ENCODE results near the gene SQSTM1.
A peak's percentile ranks its signal among the peaks of the same experiment; 100 is the strongest.
"Not testable (repeated sequence)": the region's sequence is repeated elsewhere in the genome, so short reads cannot be mapped to it uniquely, and the experiment has no call there.

SQSTM1 gene

GRCh38 chr5:179783128-179783527 is 37.6 kb upstream of the SQSTM1 start:
- Histone ChIP-seq H3K9ac (ENCODE audit: low read length) (no peak overlapping the region), H2BK5ac (ENCODE audit: low read depth, low read length, poor library complexity, severe bottlenecking) (no peak overlapping the region), H3K4ac (ENCODE audit: low read depth in 1 of 2, low read length in 2 of 2) (no peak overlapping the region), H4K91ac (ENCODE audit: low read length) (no peak overlapping the region), H2BK120ac (ENCODE audit: low read depth, low read length) (no peak overlapping the region), H3K27me3 (ENCODE audit: control insufficient read depth in 1 of 2, insufficient read depth in 1 of 2, low read length in 2 of 2) (no peaks in the 10 kb centered on the region), H2BK12ac (ENCODE audit: low read length in 2 of 2) (no peak overlapping the region), H3K18ac (ENCODE audit: low read depth in 1 of 2, low read length in 2 of 2) (no peak overlapping the region), H3K36me3 (ENCODE audit: control insufficient read depth in 1 of 2, insufficient read depth in 2 of 2, low read depth in 1 of 2, low read length in 2 of 2) (peaks cover 24 to 25% of the 10 kb centered on the region in 2 experiments), H3K14ac (ENCODE audit: low read length in 2 of 2) (no peak overlapping the region), H3K4me1 (ENCODE audit: control insufficient read depth, insufficient read depth, low read depth, low read length) (peaks cover 1% of the 10 kb centered on the region), H3K4me2 (ENCODE audit: low read length, poor library complexity, severe bottlenecking) (no peak overlapping the region), H3K79me1 (replicated peaks; ENCODE audit: low read length, poor library complexity, severe bottlenecking) (peaks cover under 1% of the 10 kb centered on the region), H3K27ac (ENCODE audit: low read length, poor library complexity, severe bottlenecking) (no peak overlapping the region), H3K9me3 (ENCODE audit: control insufficient read depth, low read length) (no peaks in the 10 kb centered on the region), H2BK15ac (ENCODE audit: low read depth, poor library complexity, severe bottlenecking) (no peak overlapping the region), H2AK5ac (ENCODE audit: low read length, severe bottlenecking) (no peak overlapping the region), H4K8ac (ENCODE audit: low read length) (no peak overlapping the region), H3K23ac (ENCODE audit: low read length in 2 of 2) (no peak overlapping the region), H3K4me3 (ENCODE audit: insufficient read depth in 1 of 2, low read depth in 1 of 2, low read length in 2 of 2) (no peak overlapping the region), H2AFZ (ENCODE audit: low read depth, low read length) (no peak overlapping the region)
- WGBS = 97% methylated on average over 9 of the region's 9 CpGs
- DNase-seq = no peak

- Histone ChIP-seq H3K14ac (ENCODE audit: low read length in 2 of 2) (no peak overlapping the region), H4K91ac (ENCODE audit: low read length) (no peak overlapping the region), H3K4me1 (ENCODE audit: control insufficient read depth, insufficient read depth, low read depth, low read length) (no peaks in the 10 kb centered on the region), H2BK15ac (ENCODE audit: low read depth, poor library complexity, severe bottlenecking) (no peak overlapping the region), H2AFZ (ENCODE audit: low read depth, low read length) (no peak overlapping the region), H3K18ac (ENCODE audit: low read depth in 1 of 2, low read length in 2 of 2) (no peak overlapping the region), H3K27me3 (ENCODE audit: control insufficient read depth in 1 of 2, insufficient read depth in 1 of 2, low read length in 2 of 2) (no peaks in the 10 kb centered on the region), H3K36me3 (ENCODE audit: control insufficient read depth in 1 of 2, insufficient read depth in 2 of 2, low read depth in 1 of 2, low read length in 2 of 2) (peaks cover 0 to 5% of the 10 kb centered on the region in 2 experiments), H4K8ac (ENCODE audit: low read length) (no peak overlapping the region), H3K9me3 (ENCODE audit: control insufficient read depth, low read length) (no peaks in the 10 kb centered on the region), H2BK120ac (ENCODE audit: low read depth, low read length) (no peak overlapping the region), H3K79me1 (replicated peaks; ENCODE audit: low read length, poor library complexity, severe bottlenecking) (no peaks in the 10 kb centered on the region), H3K27ac (ENCODE audit: low read length, poor library complexity, severe bottlenecking) (no peak overlapping the region), H3K4ac (ENCODE audit: low read depth in 1 of 2, low read length in 2 of 2) (no peak overlapping the region), H3K9ac (ENCODE audit: low read length) (no peak overlapping the region), H2BK5ac (ENCODE audit: low read depth, low read length, poor library complexity, severe bottlenecking) (no peak overlapping the region), H2AK5ac (ENCODE audit: low read length, severe bottlenecking) (no peak overlapping the region), H3K4me2 (ENCODE audit: low read length, poor library complexity, severe bottlenecking) (no peak overlapping the region), H2BK12ac (ENCODE audit: low read length in 2 of 2) (peak overlapping the region in 1 of 2 experiments; percentile 47), H3K23ac (ENCODE audit: low read length in 2 of 2) (no peak overlapping the region), H3K4me3 (ENCODE audit: insufficient read depth in 1 of 2, low read depth in 1 of 2, low read length in 2 of 2) (no peak overlapping the region)
- DNase-seq = no peak
- WGBS = 92% methylated on average over 12 of the region's 12 CpGs
Measured at GRCh38 chr5:179786861-179787260, 33.8 kb upstream of the SQSTM1 start.

GRCh38 chr5:179788193-179788854 is 32.4 kb upstream of the SQSTM1 start:
- no peak overlapping the region for H3K14ac ChIP-seq (ENCODE audit: low read length in 2 of 2)
- no peaks in the 10 kb centered on the region for H3K27me3 ChIP-seq (ENCODE audit: control insufficient read depth in 1 of 2, insufficient read depth in 1 of 2, low read length in 2 of 2)
- H3K4ac ChIP-seq (ENCODE audit: low read depth in 1 of 2, low read length in 2 of 2) = no peak overlapping the region
- H3K4me2 ChIP-seq (ENCODE audit: low read length, poor library complexity, severe bottlenecking) = no peak overlapping the region
- no peak overlapping the region for H4K91ac ChIP-seq (ENCODE audit: low read length)
- peak overlapping the region; percentile 30 for H4K8ac ChIP-seq (ENCODE audit: low read length)
- H2BK12ac ChIP-seq (ENCODE audit: low read length in 2 of 2) = no peak overlapping the region
- no peak overlapping the region for H3K18ac ChIP-seq (ENCODE audit: low read depth in 1 of 2, low read length in 2 of 2)
- H3K79me1 ChIP-seq (replicated peaks; ENCODE audit: low read length, poor library complexity, severe bottlenecking) = no peaks in the 10 kb centered on the region
- H2BK120ac ChIP-seq (ENCODE audit: low read depth, low read length) = no peak overlapping the region
- H3K4me1 ChIP-seq (ENCODE audit: control insufficient read depth, insufficient read depth, low read depth, low read length) = peaks cover 8% of the 10 kb centered on the region
- H2AK5ac ChIP-seq (ENCODE audit: low read length, severe bottlenecking) = no peak overlapping the region
- H3K4me3 ChIP-seq (ENCODE audit: insufficient read depth in 1 of 2, low read depth in 1 of 2, low read length in 2 of 2) = no peak overlapping the region
- no peak overlapping the region for H2BK15ac ChIP-seq (ENCODE audit: low read depth, poor library complexity, severe bottlenecking)
- DNase-seq = no peak
- H2BK5ac ChIP-seq (ENCODE audit: low read depth, low read length, poor library complexity, severe bottlenecking) = no peak overlapping the region
- H3K36me3 ChIP-seq (ENCODE audit: control insufficient read depth in 1 of 2, insufficient read depth in 2 of 2, low read depth in 1 of 2, low read length in 2 of 2) = peaks cover 0 to 3% of the 10 kb centered on the region in 2 experiments
- H2AFZ ChIP-seq (ENCODE audit: low read depth, low read length) = no peak overlapping the region
- no peak overlapping the region for H3K23ac ChIP-seq (ENCODE audit: low read length in 2 of 2)
- WGBS = 91% methylated on average over 7 of the region's 7 CpGs
- no peaks in the 10 kb centered on the region for H3K9me3 ChIP-seq (ENCODE audit: control insufficient read depth, low read length)
- no peak overlapping the region for H3K9ac ChIP-seq (ENCODE audit: low read length)
- no peak overlapping the region for H3K27ac ChIP-seq (ENCODE audit: low read length, poor library complexity, severe bottlenecking)

GRCh38 chr5:179789278-179789677 is 31.4 kb upstream of the SQSTM1 start:
- not testable (repeated sequence) for H3K4ac ChIP-seq (ENCODE audit: low read depth in 1 of 2, low read length in 2 of 2); H3K27me3 ChIP-seq (ENCODE audit: control insufficient read depth in 1 of 2, insufficient read depth in 1 of 2, low read length in 2 of 2); H3K9me3 ChIP-seq (ENCODE audit: control insufficient read depth, low read length); H2BK120ac ChIP-seq (ENCODE audit: low read depth, low read length); H2BK15ac ChIP-seq (ENCODE audit: low read depth, poor library complexity, severe bottlenecking); H3K23ac ChIP-seq (ENCODE audit: low read length in 2 of 2); H4K91ac ChIP-seq (ENCODE audit: low read length); H3K4me2 ChIP-seq (ENCODE audit: low read length, poor library complexity, severe bottlenecking); H3K27ac ChIP-seq (ENCODE audit: low read length, poor library complexity, severe bottlenecking); H2BK12ac ChIP-seq (ENCODE audit: low read length in 2 of 2); DNase-seq; H2AK5ac ChIP-seq (ENCODE audit: low read length, severe bottlenecking); H3K36me3 ChIP-seq (ENCODE audit: control insufficient read depth in 1 of 2, insufficient read depth in 2 of 2, low read depth in 1 of 2, low read length in 2 of 2); H3K18ac ChIP-seq (ENCODE audit: low read depth in 1 of 2, low read length in 2 of 2); H3K79me1 ChIP-seq (replicated peaks; ENCODE audit: low read length, poor library complexity, severe bottlenecking); H3K4me3 ChIP-seq (ENCODE audit: insufficient read depth in 1 of 2, low read depth in 1 of 2, low read length in 2 of 2); H3K14ac ChIP-seq (ENCODE audit: low read length in 2 of 2); H3K9ac ChIP-seq (ENCODE audit: low read length); H2AFZ ChIP-seq (ENCODE audit: low read depth, low read length); H2BK5ac ChIP-seq (ENCODE audit: low read depth, low read length, poor library complexity, severe bottlenecking); H4K8ac ChIP-seq (ENCODE audit: low read length)
- H3K4me1 ChIP-seq (ENCODE audit: control insufficient read depth, insufficient read depth, low read depth, low read length) = peaks cover 17% of the 10 kb centered on the region
- WGBS = 96% methylated on average over 8 of the region's 9 CpGs
